A549 (cell line): Measurements from ENCODE around the gene CCDC57.

Experiments used
- BHLHE40 ChIP-seq: IDR thresholded peaks from 2 replicates; pipeline ENCODE4 v1.6.1; 2012; ENCODE audit warnings: low read depth, low read length, inconsistent platforms
- CTCF ChIP-seq: fragments of >200 bp; sonication (Bioruptor Twin); formaldehyde crosslinking; IDR thresholded peaks from 3 replicates; pipeline ENCODE4 v1.5.1; 2016
- EP300 ChIP-seq, 2 experiments: fragments of >200 bp; sonication (Bioruptor Twin); formaldehyde crosslinking; IDR thresholded peaks; 2 replicates in 1 of 2; 3 replicates in 1 of 2; pipeline ENCODE4 v1.6.1; 2016 to 2017
- ESRRA ChIP-seq: fragments of 150-350 bp; IDR thresholded peaks from 2 replicates; pipeline ENCODE4 v1.6.1; 2014; ENCODE audit warnings: mild to moderate bottlenecking, low read length, borderline replicate concordance
- JUN ChIP-seq, 2 experiments: fragments of >200 bp; sonication (Bioruptor Twin); formaldehyde crosslinking; IDR thresholded peaks; 2 replicates in 1 of 2; 3 replicates in 1 of 2; pipeline ENCODE4 v1.6.1; 2016 to 2017
- KDM1A ChIP-seq: fragments of 200-600 bp; sonication (generic); IDR thresholded peaks from 2 replicates; pipeline ENCODE4 v1.6.1; 2016; ENCODE audit warnings: low read depth, mild to moderate bottlenecking
- MAZ ChIP-seq: fragments of 150-350 bp; IDR thresholded peaks from 2 replicates; pipeline ENCODE4 v1.6.1; 2014; ENCODE audit warnings: antibody characterized with exemption, low read depth, low read length, borderline replicate concordance
- PHF8 ChIP-seq: fragments of 200-600 bp; sonication (generic); IDR thresholded peaks from 2 replicates; pipeline ENCODE4 v1.6.1; 2016; ENCODE audit warnings: low read depth, mild to moderate bottlenecking, antibody characterized with exemption, moderate library complexity, borderline replicate concordance
- POLR2A ChIP-seq: IDR thresholded peaks from 2 replicates; pipeline ENCODE4 v1.6.1; 2012; ENCODE audit warnings: mild to moderate bottlenecking, low read length
- POLR2AphosphoS2 ChIP-seq: conservative IDR thresholded peaks from 2 replicates; pipeline ENCODE4 v1.6.1; 2012; ENCODE audit warnings: low read length, improper control_type of control experiment, inconsistent platforms
- RAD21 ChIP-seq, 2 experiments: fragments of >200 bp in 1 of 2; sonication (Bioruptor Twin) in 1 of 2; formaldehyde crosslinking in 1 of 2; IDR thresholded peaks in 1 of 2; conservative IDR thresholded peaks in 1 of 2; 2 replicates in 1 of 2; 3 replicates in 1 of 2; pipeline ENCODE4 v1.6.1; 2012 to 2018; ENCODE audit warnings: inconsistent platforms in 1 of 2
- RCOR1 ChIP-seq: fragments of 150-350 bp; IDR thresholded peaks from 2 replicates; pipeline ENCODE4 v1.6.1; 2014; ENCODE audit warnings: antibody characterized with exemption, low read length, low read depth
- USF2 ChIP-seq: fragments of 450-650 bp; IDR thresholded peaks from 2 replicates; pipeline ENCODE4 v1.6.1; 2014; ENCODE audit warnings: antibody characterized with exemption

GRCh38 chr17:82103553-82104451 is 108.8 kb downstream of the CCDC57 start:
- TF ChIP-seq POLR2A, result no peak
- no peak for TF ChIP-seq RAD21 (conservative IDR thresholded peaks at IDR 0.05 in 1 of 2, IDR thresholded peaks at IDR 0.05 in 1 of 2)
- TF ChIP-seq CTCF, result no peak
- no peak for TF ChIP-seq RCOR1
- no peak for TF ChIP-seq EP300 (IDR thresholded peaks at IDR 0.05)
- no peak for TF ChIP-seq MAZ
- no peak for TF ChIP-seq ESRRA
- no peak for TF ChIP-seq KDM1A
- 0 out of 5 replicates have a peak, but pooled peaks of 1 of the 2 experiments have one; percentile 25 for TF ChIP-seq JUN (IDR thresholded peaks at IDR 0.05)
- TF ChIP-seq BHLHE40, result no peak
- TF ChIP-seq USF2, result no peak
- no peak for TF ChIP-seq POLR2AphosphoS2
- TF ChIP-seq PHF8, result no peak
